ENCODE data around the gene GPRIN3.

DNA sequence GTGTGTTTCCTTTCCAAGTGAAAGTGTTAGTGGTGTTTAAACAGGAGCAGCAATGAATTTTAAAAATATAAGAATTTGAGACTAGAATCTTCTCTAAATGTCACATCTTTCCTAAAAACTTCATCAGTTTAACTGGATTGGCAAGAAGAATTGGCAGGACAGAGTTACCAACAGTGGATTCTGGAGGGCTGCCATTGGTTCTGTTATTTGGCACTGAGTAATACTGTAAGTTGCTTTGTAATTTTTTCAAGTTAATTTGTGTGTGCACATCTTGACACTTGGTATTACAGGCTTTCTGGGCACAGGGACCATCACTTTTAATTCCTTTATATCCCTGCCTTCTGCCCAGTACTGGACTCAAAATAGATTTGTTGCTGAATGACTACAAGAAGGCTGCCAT, 4.5 kb upstream of the GPRIN3 start:
- TF ChIP-seq, protein P1, sequence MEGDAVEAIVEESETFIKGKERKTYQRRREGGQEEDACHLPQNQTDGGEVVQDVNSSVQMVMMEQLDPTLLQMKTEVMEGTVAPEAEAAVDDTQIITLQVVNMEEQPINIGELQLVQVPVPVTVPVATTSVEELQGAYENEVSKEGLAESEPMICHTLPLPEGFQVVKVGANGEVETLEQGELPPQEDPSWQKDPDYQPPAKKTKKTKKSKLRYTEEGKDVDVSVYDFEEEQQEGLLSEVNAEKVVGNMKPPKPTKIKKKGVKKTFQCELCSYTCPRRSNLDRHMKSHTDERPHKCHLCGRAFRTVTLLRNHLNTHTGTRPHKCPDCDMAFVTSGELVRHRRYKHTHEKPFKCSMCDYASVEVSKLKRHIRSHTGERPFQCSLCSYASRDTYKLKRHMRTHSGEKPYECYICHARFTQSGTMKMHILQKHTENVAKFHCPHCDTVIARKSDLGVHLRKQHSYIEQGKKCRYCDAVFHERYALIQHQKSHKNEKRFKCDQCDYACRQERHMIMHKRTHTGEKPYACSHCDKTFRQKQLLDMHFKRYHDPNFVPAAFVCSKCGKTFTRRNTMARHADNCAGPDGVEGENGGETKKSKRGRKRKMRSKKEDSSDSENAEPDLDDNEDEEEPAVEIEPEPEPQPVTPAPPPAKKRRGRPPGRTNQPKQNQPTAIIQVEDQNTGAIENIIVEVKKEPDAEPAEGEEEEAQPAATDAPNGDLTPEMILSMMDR (IDR thresholded peaks at IDR 0.05; ENCODE audit: extremely low read depth in 1 of 2, insufficient read depth in 1 of 2, low read depth in 1 of 2, low read length in 2 of 2): no peak
- TF ChIP-seq EZH2 (IDR thresholded peaks at IDR 0.05; ENCODE audit: borderline replicate concordance, low read depth, low read length, severe bottlenecking): no peak
- TF ChIP-seq, protein P2, sequence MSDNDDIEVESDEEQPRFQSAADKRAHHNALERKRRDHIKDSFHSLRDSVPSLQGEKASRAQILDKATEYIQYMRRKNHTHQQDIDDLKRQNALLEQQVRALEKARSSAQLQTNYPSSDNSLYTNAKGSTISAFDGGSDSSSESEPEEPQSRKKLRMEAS (IDR thresholded peaks at IDR 0.05; ENCODE audit: insufficient read depth, insufficient read length): no peak
- TF ChIP-seq POLR2AphosphoS5 (IDR thresholded peaks at IDR 0.05; ENCODE audit: insufficient read depth, low read depth, low read length): no peak
- TF ChIP-seq JUN (IDR thresholded peaks at IDR 0.05; ENCODE audit: borderline replicate concordance, insufficient read depth, insufficient read length, low read depth): no peak
- no peak for TF ChIP-seq POLR2A (IDR thresholded peaks at IDR 0.05; ENCODE audit: low read depth, low read length)
- TF ChIP-seq MYC (IDR thresholded peaks at IDR 0.05; ENCODE audit: low read depth, low read length): no peak
- no peak for TF ChIP-seq FOS (IDR thresholded peaks at IDR 0.05; ENCODE audit: borderline replicate concordance, insufficient read depth, low read length)
- no peak for TF ChIP-seq GATA2 (IDR thresholded peaks at IDR 0.05; ENCODE audit: insufficient read depth, insufficient read length, low read depth, low read length)
